ENCODE measurements around the gene FYN. TPM values are rescaled to one million over a fixed set of nuclear protein-coding genes. Genes with fewer than 3 reads are reported as not detected.
A peak's percentile ranks its signal among the peaks of the same experiment; 100 is the strongest.

FYN gene
- total and polyA plus RNA-seq, 4 donors: 11.2 to 28.3 (median 19.7) TPM

GRCh38 chr6:111657146-111657545 lies 216.1 kb downstream of the FYN start (continued):
- TF ChIP-seq CTCF (IDR thresholded peaks at IDR 0.05; ENCODE audit: low read depth, low read length, missing input control) (no peak), SP1 (IDR thresholded peaks at IDR 0.05) (peak; percentile 64), TAF1 (conservative IDR thresholded peaks at IDR 0.05) (no peak), HNF4A (conservative IDR thresholded peaks at IDR 0.05) (peak; percentile 84 to 89), HNF4G (IDR thresholded peaks at IDR 0.05) (peak; percentile 47), GABPA (IDR thresholded peaks at IDR 0.05 in 1 of 2, conservative IDR thresholded peaks at IDR 0.05 in 1 of 2) (no peak), YY1 (IDR thresholded peaks at IDR 0.05) (peak; percentile 41), JUND (IDR thresholded peaks at IDR 0.05) (peak; percentile 76 to 93)

- Histone ChIP-seq H3K9me3 (ENCODE audit: control insufficient read depth in 4 of 4, low read length in 3 of 4) (no peaks in the 10 kb centered on the region), H3K36me3 (ENCODE audit: control insufficient read depth in 4 of 4, insufficient read depth in 3 of 4, low read depth in 1 of 4, low read length in 3 of 4) (no peaks in the 10 kb centered on the region), H3K27ac (ENCODE audit: low read depth in 1 of 2, low read length in 2 of 2) (no peak overlapping the region), H3K27me3 (ENCODE audit: control insufficient read depth in 4 of 4, insufficient read depth in 4 of 4, low read length in 3 of 4) (no peaks in the 10 kb centered on the region), H3K4me1 (ENCODE audit: control insufficient read depth in 4 of 4, insufficient read depth in 4 of 4, low read length in 3 of 4) (peaks cover 0 to 10% (median 6%) of the 10 kb centered on the region in 4 donors), H3K9ac (ENCODE audit: low read depth in 1 of 2, low read length in 2 of 2) (no peak overlapping the region), H3K4me3 (ENCODE audit: low read depth in 1 of 3, low read length in 3 of 3) (no peak overlapping the region)
- WGBS: 41% methylated on average over 2 of the region's 2 CpGs
- TF ChIP-seq RAD21 (IDR thresholded peaks at IDR 0.05): peak in 1 of 2 donors; percentile 11
- peak in 1 of 2 donors; percentile 19 for TF ChIP-seq HNF4A (conservative IDR thresholded peaks at IDR 0.05)
- no peak for TF ChIP-seq NR2F2 (IDR thresholded peaks at IDR 0.05)
- peak in 1 of 2 donors; percentile 11 for TF ChIP-seq RXRA (IDR thresholded peaks at IDR 0.05)
- no peak for DNase-seq (ENCODE audit: low spot score)
These were observed 219.3 kb downstream of the FYN start for GRCh38 chr6:111653979-111654378.

- Histone ChIP-seq H3K4me1 (ENCODE audit: control insufficient read depth in 4 of 4, insufficient read depth in 4 of 4, low read length in 3 of 4) (peaks cover 0 to 10% (median 6%) of the 10 kb centered on the region in 4 donors), H3K27ac (ENCODE audit: low read depth in 1 of 2, low read length in 2 of 2) (no peak overlapping the region), H3K27me3 (ENCODE audit: control insufficient read depth in 4 of 4, insufficient read depth in 4 of 4, low read length in 3 of 4) (no peaks in the 10 kb centered on the region), H3K9me3 (ENCODE audit: control insufficient read depth in 4 of 4, low read length in 3 of 4) (no peaks in the 10 kb centered on the region), H3K4me3 (ENCODE audit: low read depth in 1 of 3, low read length in 3 of 3) (no peak overlapping the region), H3K36me3 (ENCODE audit: control insufficient read depth in 4 of 4, insufficient read depth in 3 of 4, low read depth in 1 of 4, low read length in 3 of 4) (no peaks in the 10 kb centered on the region), H3K9ac (ENCODE audit: low read depth in 1 of 2, low read length in 2 of 2) (no peak overlapping the region)
- 93% methylated on average over 1 of the region's 1 CpG for WGBS
- TF ChIP-seq REST (IDR thresholded peaks at IDR 0.05) (no peak), HNF4A (conservative IDR thresholded peaks at IDR 0.05) (no peak), NR2F2 (IDR thresholded peaks at IDR 0.05) (no peak), CTCF (IDR thresholded peaks at IDR 0.05; ENCODE audit: low read depth, low read length, missing input control) (no peak), TAF1 (conservative IDR thresholded peaks at IDR 0.05) (no peak), FOXA2 (IDR thresholded peaks at IDR 0.05) (no peak), GABPA (IDR thresholded peaks at IDR 0.05 in 1 of 2, conservative IDR thresholded peaks at IDR 0.05 in 1 of 2) (no peak), FOXA1 (IDR thresholded peaks at IDR 0.05) (no peak), RXRA (IDR thresholded peaks at IDR 0.05) (no peak), EGR1 (IDR thresholded peaks at IDR 0.05; ENCODE audit: low read depth in 2 of 2) (no peak), ZBTB33 (IDR thresholded peaks at IDR 0.05) (no peak), MAX (IDR thresholded peaks at IDR 0.05) (no peak), ATF3 (IDR thresholded peaks at IDR 0.05) (no peak), RAD21 (IDR thresholded peaks at IDR 0.05) (no peak), SP1 (IDR thresholded peaks at IDR 0.05) (no peak), YY1 (IDR thresholded peaks at IDR 0.05) (no peak), JUND (IDR thresholded peaks at IDR 0.05) (no peak), HNF4G (IDR thresholded peaks at IDR 0.05) (no peak)
- no peak for DNase-seq (ENCODE audit: low spot score)
These were observed 219.8 kb downstream of the FYN start for GRCh38 chr6:111653434-111653833.
